HEK293 (cell line): ENCODE data around the gene COL15A1.

Experiments used
- CTCF ChIA-PET: fragments of 350-600 bp; formaldehyde crosslinking; extraction: SDS; loops from one replicate; lab custom pipeline; 2021; ENCODE audit warnings: antibody characterized with exemption; lab: Yijun Ruan, JAX
- POLR2A ChIA-PET: fragments of 300-600 bp; formaldehyde crosslinking; extraction: SDS; loops from one replicate; lab custom pipeline; 2020; ENCODE audit warnings: antibody characterized with exemption, inconsistent platforms; lab: Yijun Ruan, JAX
- H3K27ac ChIP-seq: fragments of 200-500 bp; sonication (Bioruptor generic); 2 replicates; pipeline ENCODE4 v1.5.1; 2014; ENCODE audit warnings: low read depth, low read length, control low read depth, inconsistent platforms; ENCODE audit errors: extremely low read depth
- H3K36me3 ChIP-seq, 2 experiments: fragments of 200-500 bp in 1 of 2; sonication (Bioruptor generic) in 1 of 2; 1 replicate in 1 of 2; 2 replicates in 1 of 2; pipeline ENCODE4 v1.5.1; 2014 to 2017; ENCODE audit warnings: inconsistent platforms in 2 of 2, low read length in 2 of 2; ENCODE audit not compliant: control insufficient read depth in 2 of 2, insufficient read depth in 1 of 2
- H3K4me1 ChIP-seq: fragments of 200-500 bp; sonication (Bioruptor generic); 2 replicates; pipeline ENCODE4 v1.5.1; 2014; ENCODE audit warnings: mild to moderate bottlenecking, low read length, inconsistent platforms; ENCODE audit not compliant: control insufficient read depth, insufficient read depth
- H3K4me3 ChIP-seq: 2 replicates; pipeline ENCODE4 v1.5.1; 2011; ENCODE audit warnings: low read depth, mild to moderate bottlenecking, control low read depth, low read length, moderate library complexity
- H3K9me3 ChIP-seq: fragments of 200-500 bp; sonication (Bioruptor generic); 2 replicates; pipeline ENCODE4 v1.5.1; 2014; ENCODE audit warnings: low read depth, low read length, inconsistent platforms; ENCODE audit not compliant: control insufficient read depth, insufficient read depth
- GLIS2 ChIP-seq: fragments of 450-650 bp; formaldehyde crosslinking; IDR thresholded peaks from 2 replicates; pipeline ENCODE4 v1.5.1; 2016; ENCODE audit warnings: missing biosample characterization, missing genetic modification characterization
- KLF7 ChIP-seq: fragments of 450-650 bp; formaldehyde crosslinking; IDR thresholded peaks from 2 replicates; pipeline ENCODE4 v1.5.1; 2016; ENCODE audit warnings: missing biosample characterization, missing genetic modification characterization, borderline replicate concordance
- MEIS1 ChIP-seq: sonication (generic); formaldehyde crosslinking; IDR thresholded peaks from 2 replicates; pipeline ENCODE4 v1.8.1; 2022; ENCODE audit warnings: missing genetic modification reagents, mild to moderate bottlenecking, borderline replicate concordance
- PATZ1 ChIP-seq: fragments of 450-650 bp; formaldehyde crosslinking; IDR thresholded peaks from 2 replicates; pipeline ENCODE4 v1.5.1; 2016; ENCODE audit warnings: missing biosample characterization, missing genetic modification characterization
- SCRT1 ChIP-seq: fragments of 450-650 bp; formaldehyde crosslinking; IDR thresholded peaks from 2 replicates; pipeline ENCODE4 v1.5.1; 2016; ENCODE audit warnings: missing biosample characterization, missing genetic modification characterization, borderline replicate concordance
- SP2 ChIP-seq: fragments of 450-650 bp; formaldehyde crosslinking; IDR thresholded peaks from 2 replicates; pipeline ENCODE4 v1.5.1; 2016; ENCODE audit warnings: missing biosample characterization, missing genetic modification characterization
- ZBTB17 ChIP-seq: fragments of 450-650 bp; formaldehyde crosslinking; IDR thresholded peaks from 2 replicates; pipeline ENCODE4 v1.5.1; 2016; ENCODE audit warnings: missing biosample characterization, missing genetic modification characterization
- ZBTB20 ChIP-seq: fragments of 450-650 bp; formaldehyde crosslinking; IDR thresholded peaks from 2 replicates; pipeline ENCODE4 v1.5.1; 2016; ENCODE audit warnings: missing biosample characterization, missing genetic modification characterization
- ZBTB26 ChIP-seq: fragments of 450-650 bp; formaldehyde crosslinking; optimal IDR thresholded peaks from 2 replicates; pipeline ENCODE3; 2016; ENCODE audit warnings: missing biosample characterization, mild to moderate bottlenecking, missing genetic modification characterization
- ZBTB48 ChIP-seq: fragments of 450-650 bp; formaldehyde crosslinking; IDR thresholded peaks from 2 replicates; pipeline ENCODE4 v1.5.1; 2016; ENCODE audit warnings: missing biosample characterization, missing genetic modification characterization
- ZNF157 ChIP-seq: fragments of 450-650 bp; formaldehyde crosslinking; IDR thresholded peaks from 2 replicates; pipeline ENCODE4 v1.5.1; 2016; ENCODE audit warnings: missing biosample characterization, missing genetic modification characterization
- ZNF16 ChIP-seq: fragments of 450-650 bp; formaldehyde crosslinking; IDR thresholded peaks from 2 replicates; pipeline ENCODE4 v1.5.1; 2016; ENCODE audit warnings: low read depth, missing biosample characterization, missing genetic modification characterization
- ZNF274 ChIP-seq, 2 experiments: fragments of 200-500 bp in 1 of 2; fragments of 450-650 bp in 1 of 2; sonication (Bioruptor generic) in 1 of 2; formaldehyde crosslinking in 1 of 2; IDR thresholded peaks; 2 replicates each; pipeline versions ENCODE4 v1.5.1 to v1.6.1; 2014 to 2016; ENCODE audit warnings: borderline replicate concordance in 1 of 2, inconsistent platforms in 1 of 2, low read length in 1 of 2, missing biosample characterization in 1 of 2, missing genetic modification characterization in 1 of 2
- ZNF335 ChIP-seq: fragments of 450-650 bp; formaldehyde crosslinking; conservative IDR thresholded peaks from 2 replicates; pipeline ENCODE4 v1.5.1; 2016; ENCODE audit warnings: missing biosample characterization, missing genetic modification characterization
- ZNF394 ChIP-seq: fragments of 450-650 bp; formaldehyde crosslinking; IDR thresholded peaks from 2 replicates; pipeline ENCODE4 v1.5.1; 2016; ENCODE audit warnings: missing biosample characterization, missing genetic modification characterization, mild to moderate bottlenecking, moderate library complexity, borderline replicate concordance
- ZNF514 ChIP-seq: fragments of 450-650 bp; formaldehyde crosslinking; IDR thresholded peaks from 2 replicates; pipeline ENCODE4 v1.5.1; 2016; ENCODE audit warnings: missing biosample characterization, missing genetic modification characterization
- ZNF548 ChIP-seq: fragments of 450-650 bp; formaldehyde crosslinking; IDR thresholded peaks from 2 replicates; pipeline ENCODE4 v1.5.1; 2016; ENCODE audit warnings: missing biosample characterization, missing genetic modification characterization
- ZNF600 ChIP-seq: fragments of 450-650 bp; formaldehyde crosslinking; IDR thresholded peaks from 2 replicates; pipeline ENCODE4 v1.5.1; 2016; ENCODE audit warnings: missing biosample characterization, missing genetic modification characterization
- ZNF624 ChIP-seq: fragments of 450-650 bp; formaldehyde crosslinking; IDR thresholded peaks from 2 replicates; pipeline ENCODE4 v1.5.1; 2017; ENCODE audit warnings: missing biosample characterization, missing genetic modification characterization
- ZNF777 ChIP-seq: fragments of 450-650 bp; formaldehyde crosslinking; IDR thresholded peaks from 2 replicates; pipeline ENCODE4 v1.5.1; 2017; ENCODE audit warnings: missing biosample characterization, missing genetic modification characterization, borderline replicate concordance
- ZNF785 ChIP-seq: fragments of 450-650 bp; formaldehyde crosslinking; IDR thresholded peaks from 2 replicates; pipeline ENCODE4 v1.5.1; 2016; ENCODE audit warnings: missing biosample characterization, missing genetic modification characterization
- ZNF792 ChIP-seq: fragments of 450-650 bp; formaldehyde crosslinking; IDR thresholded peaks from 2 replicates; pipeline ENCODE4 v1.5.1; 2016; ENCODE audit warnings: missing biosample characterization, missing genetic modification characterization
- ZSCAN18 ChIP-seq: fragments of 450-650 bp; formaldehyde crosslinking; IDR thresholded peaks from 2 replicates; pipeline ENCODE4 v1.5.1; 2016; ENCODE audit warnings: missing biosample characterization, missing genetic modification characterization

Gene COL15A1

GRCh38 chr9:98941946-98942523 lies 1.7 kb upstream of the COL15A1 start:
- no peak for TF ChIP-seq ZSCAN18
- TF ChIP-seq ZNF16 (tag by site-specific recombination) = no peak
- TF ChIP-seq ZNF624 (tag by site-specific recombination) = no peak
- TF ChIP-seq KLF7 (tag by site-specific recombination) = no peak
- no peak for TF ChIP-seq MEIS1 (CRISPR knock-in tag)
- TF ChIP-seq SCRT1 (tag by site-specific recombination) = no peak
- TF ChIP-seq ZNF394 (tag by site-specific recombination) = no peak
- TF ChIP-seq ZNF785 (tag by site-specific recombination) = no peak
- no peak for TF ChIP-seq ZNF514 (tag by site-specific recombination)
- no peak for TF ChIP-seq ZNF157 (tag by site-specific recombination)
- no peak for TF ChIP-seq ZNF335 (tag by site-specific recombination)
- CTCF ChIA-PET = interaction anchor here (1.8 kb wide), 1 partner anchor 94 kb away, joined by 5 read pairs; no protein-coding TSS in a partner anchor
- no peaks in the 10 kb centered on the region for H3K4me1 ChIP-seq
- no peaks in the 10 kb centered on the region for H3K9me3 ChIP-seq
- H3K36me3 ChIP-seq = no peaks in the 10 kb centered on the region
- H3K27ac ChIP-seq = no peak overlapping the region
- no peak overlapping the region for H3K4me3 ChIP-seq
- POLR2A ChIA-PET = no interaction called here

GRCh38 chr9:98942906-98943681 lies 613 bp upstream of the COL15A1 start:
- Histone ChIP-seq H3K36me3 (no peaks in the 10 kb centered on the region), H3K27ac (no peak overlapping the region)
- POLR2A ChIA-PET = interaction anchor here (0.8 kb wide), 1 partner anchor 28 kb away, joined by 3 read pairs; no protein-coding TSS in a partner anchor
- TF ChIP-seq ZNF777 (tag by site-specific recombination) (0 out of 2 replicates have a peak, but pooled peaks have one; percentile 15), ZNF514 (tag by site-specific recombination) (no peak)
- TF ChIP-seq, all 188 proteins: peak for 1
- Histone ChIP-seq H3K9me3 (no peaks in the 10 kb centered on the region), H3K4me1 (no peaks in the 10 kb centered on the region), H3K4me3 (peak overlapping the region; percentile 10)
- CTCF ChIA-PET = interaction anchor here (0.6 to 2.5 kb wide), 5 partner anchors 32 to 779 kb away, joined by 3 to 9 read pairs (median 3); partner anchors contain the start of gene GALNT12

- POLR2A ChIA-PET = no interaction called here
- H3K27ac ChIP-seq = no peak overlapping the region; the same call in 1 of the 2 replicates
- CTCF ChIA-PET = interaction anchor here (2.5 kb wide), 1 partner anchor 31 kb away, joined by 9 read pairs; no protein-coding TSS in a partner anchor
- no peaks in the 10 kb centered on the region for H3K36me3 ChIP-seq
- no peaks in the 10 kb centered on the region for H3K9me3 ChIP-seq
- H3K4me3 ChIP-seq = peak overlapping the region; percentile 33
- H3K4me1 ChIP-seq = no peaks in the 10 kb centered on the region
- TF ChIP-seq PATZ1 (tag by site-specific recombination) (no peak), ZNF548 (tag by site-specific recombination) (no peak), ZBTB48 (0 out of 2 replicates have a peak, but pooled peaks have one; percentile 46), MEIS1 (CRISPR knock-in tag) (no peak), SP2 (tag by site-specific recombination) (no peak), ZBTB26 (tag by site-specific recombination) (peak; percentile 67), ZNF274 (IDR thresholded peaks at IDR 0.05; ENCODE audit: low read length) (no peak), ZNF274 (tag by site-specific recombination; IDR thresholded peaks at IDR 0.05; ENCODE audit: borderline replicate concordance) (no peak), ZBTB20 (tag by site-specific recombination) (peak; percentile 61; the same call in 1 of the 2 replicates), ZNF777 (tag by site-specific recombination) (peak; percentile 54), ZNF792 (no peak), GLIS2 (tag by site-specific recombination) (0 out of 2 replicates have a peak, but pooled peaks have one; percentile 6), ZNF600 (tag by site-specific recombination) (peak; percentile 49; the same call in 1 of the 2 replicates), ZNF514 (tag by site-specific recombination) (no peak), ZNF335 (tag by site-specific recombination) (peak; percentile 52), ZBTB17 (tag by site-specific recombination) (peak; percentile 15; the same call in 1 of the 2 replicates)
These were observed 488 bp downstream of the COL15A1 start for GRCh38 chr9:98944057-98944733.
